ENCODE results near the gene MCTP1.

Gene MCTP1

GRCh38 chr5:94810877-94811276 lies 474.0 kb downstream of the MCTP1 start:
- DNase-seq (ENCODE audit: low spot score), result no peak

DNA sequence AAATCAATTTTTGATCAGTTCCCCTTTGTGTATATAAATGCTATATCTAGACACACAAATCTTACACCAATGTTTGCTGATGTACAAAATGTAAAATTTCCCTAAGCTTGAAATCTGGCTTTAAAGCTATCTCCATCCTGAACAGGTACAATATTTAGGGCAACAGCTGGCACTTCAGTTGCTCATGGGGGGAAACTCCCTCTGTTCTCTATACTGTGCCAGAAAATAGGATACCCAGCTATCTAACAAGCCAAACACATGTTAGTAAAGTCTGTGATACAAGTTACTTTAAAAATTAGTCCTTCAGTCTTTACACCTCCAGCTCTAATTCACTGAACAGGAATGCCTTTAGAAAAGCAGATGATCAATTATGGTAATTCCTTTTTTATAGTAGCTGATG lies 474.6 kb downstream of the MCTP1 start:
- DNase-seq (ENCODE audit: low spot score), result no peak

- DNase-seq (ENCODE audit: low spot score), result no peak
Observed at GRCh38 chr5:94808497-94808896, 476.4 kb downstream of the MCTP1 start.

GRCh38 chr5:94807985-94808384 lies 476.9 kb downstream of the MCTP1 start:
- no peak for DNase-seq (ENCODE audit: low spot score)

- no peak for DNase-seq (ENCODE audit: low spot score)
Observed at GRCh38 chr5:94802450-94802849, 482.4 kb downstream of the MCTP1 start.

DNA sequence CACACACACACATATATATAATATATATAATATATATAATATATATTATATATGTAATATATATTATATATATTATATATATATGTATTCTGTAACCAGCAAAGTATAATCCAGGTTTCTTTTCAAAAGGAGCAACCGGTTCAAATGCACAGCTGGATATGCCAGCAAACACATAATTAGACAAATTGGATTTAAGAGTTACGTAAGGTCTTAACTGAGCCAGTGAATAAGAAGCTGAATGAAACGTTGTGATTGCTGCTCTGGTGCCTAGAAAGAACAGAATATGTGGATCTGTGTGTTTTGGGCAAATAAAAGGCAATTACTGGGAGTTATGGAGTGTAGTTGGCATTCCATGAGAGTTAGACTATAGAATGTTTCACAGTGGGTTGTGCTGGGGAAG lies 488.3 kb downstream of the MCTP1 start:
- DNase-seq (ENCODE audit: low spot score), result no peak

DNA sequence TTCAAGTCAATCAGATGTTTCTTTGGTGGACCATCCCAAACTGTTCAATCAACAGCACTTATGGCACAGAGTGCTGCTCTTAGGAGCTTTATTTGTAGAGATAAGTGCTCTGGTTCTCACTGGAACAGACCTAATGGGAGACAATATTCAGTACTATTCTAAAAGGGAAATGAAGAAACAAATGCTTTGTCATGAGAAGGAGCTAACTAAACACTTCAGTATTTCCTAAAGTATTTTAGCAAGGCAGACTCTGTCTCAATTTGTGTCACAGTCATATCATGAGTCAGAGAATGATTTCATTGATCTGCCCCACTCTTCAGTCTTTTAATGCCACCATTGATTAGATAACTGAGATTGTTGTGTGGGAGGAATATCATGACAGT lies 491.1 kb downstream of the MCTP1 start:
- no peak for DNase-seq (ENCODE audit: low spot score)

GRCh38 chr5:94793113-94793815 lies 491.6 kb downstream of the MCTP1 start:
- DNase-seq (ENCODE audit: low spot score), result no peak

DNA sequence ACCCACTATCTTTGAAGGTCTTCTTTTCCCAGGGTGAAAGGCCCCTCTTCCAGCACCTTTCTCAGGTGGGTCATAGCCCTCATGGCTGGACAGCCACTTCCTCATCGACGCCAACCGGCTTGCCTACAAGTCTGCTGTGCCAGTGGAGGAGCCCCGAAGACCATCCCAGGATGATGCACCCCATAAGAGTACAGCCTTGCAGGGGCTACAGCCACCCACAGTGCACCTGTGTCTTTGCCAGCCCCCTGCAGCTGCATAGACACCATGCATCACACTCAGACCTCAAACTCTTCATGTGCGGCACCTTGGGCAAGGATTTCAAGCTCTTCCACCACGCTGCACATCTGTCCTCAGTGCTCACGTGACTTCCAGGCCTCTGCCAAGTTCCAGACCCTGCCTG lies 493.1 kb downstream of the MCTP1 start:
- DNase-seq (ENCODE audit: low spot score), result no peak

DNA sequence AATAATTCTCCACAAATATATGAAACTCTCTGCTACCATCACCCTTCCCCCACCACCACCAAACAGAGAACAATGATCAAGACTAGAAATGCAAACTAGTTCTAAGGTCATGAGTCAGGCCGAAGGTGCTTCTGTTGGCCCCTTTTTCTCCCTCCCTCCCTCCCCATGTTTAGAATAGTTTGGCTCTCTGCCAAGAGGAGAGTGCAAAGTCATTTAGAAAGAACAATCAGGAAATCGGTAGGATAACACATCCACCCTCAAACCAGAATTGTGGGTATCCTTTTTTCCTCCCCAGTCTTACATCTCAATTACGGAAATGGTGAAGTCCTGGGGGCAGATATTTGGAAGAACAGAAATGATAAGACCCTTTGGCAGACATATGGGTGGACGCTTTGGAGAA lies 496.4 kb downstream of the MCTP1 start:
- DNase-seq (ENCODE audit: low spot score), result no peak

DNA sequence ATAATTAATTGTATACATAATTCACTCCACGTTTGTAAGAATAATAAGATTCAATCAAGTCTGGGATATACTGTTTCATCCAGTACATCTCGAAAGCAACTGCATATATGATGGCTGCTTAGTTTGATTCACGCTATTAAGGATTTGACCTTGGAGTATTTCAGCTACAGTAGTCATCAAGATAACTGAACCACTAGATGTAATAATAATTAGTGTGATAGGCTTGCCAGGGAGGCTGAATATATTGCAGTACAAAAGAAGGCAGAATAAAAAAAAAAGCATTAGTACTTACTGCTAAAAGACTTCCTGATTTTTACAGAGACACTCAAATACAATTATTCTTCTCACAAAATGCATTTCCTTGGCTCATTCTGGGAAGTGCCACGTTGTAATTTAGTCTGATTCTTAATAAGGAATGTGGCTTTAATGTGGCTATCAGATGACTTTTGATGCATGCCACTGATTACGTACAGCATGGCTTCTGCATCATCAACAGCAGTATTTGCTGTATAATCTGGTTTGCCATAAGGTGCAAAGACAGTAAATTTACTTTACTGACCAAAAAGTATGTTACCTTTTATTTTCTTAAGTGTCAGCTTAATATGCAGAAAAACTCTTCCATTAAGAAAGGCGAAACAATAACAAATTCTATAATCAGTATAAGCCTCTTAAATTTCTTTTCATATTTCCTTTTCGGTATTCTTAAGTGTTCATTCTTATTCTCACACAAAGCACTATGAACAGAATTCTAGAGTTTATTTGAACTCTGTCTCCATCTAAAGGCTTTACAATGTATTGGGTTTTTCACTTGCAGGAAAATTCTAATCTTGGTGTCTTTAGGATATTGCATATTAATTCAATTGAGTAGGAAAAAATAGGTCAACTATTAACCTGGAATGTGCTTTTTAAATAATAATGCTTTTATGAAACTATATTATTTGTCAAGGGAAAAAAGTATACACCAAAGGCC lies 500.1 kb downstream of the MCTP1 start:
- no peak for DNase-seq (ENCODE audit: low spot score)

GRCh38 chr5:94782383-94782782 lies 502.5 kb downstream of the MCTP1 start:
- DNase-seq (ENCODE audit: low spot score), result no peak

DNA sequence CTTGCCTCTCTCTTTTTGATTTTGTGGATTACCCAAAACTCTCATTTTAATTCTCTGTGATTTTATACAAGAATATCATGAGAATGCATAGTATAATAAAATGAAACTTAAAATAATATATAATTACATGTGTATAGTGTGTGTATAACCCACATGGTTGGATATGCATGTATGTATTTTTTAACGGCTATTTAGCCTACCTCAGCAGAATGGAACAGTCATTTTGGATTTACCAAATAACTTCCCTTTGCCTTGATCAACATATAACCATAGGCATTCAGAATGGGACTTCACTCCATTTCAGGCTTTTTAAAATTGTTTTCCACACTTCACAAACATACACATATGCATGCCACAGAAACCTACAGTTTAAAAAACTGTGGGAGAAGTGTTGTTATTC lies 505.2 kb downstream of the MCTP1 start:
- DNase-seq (ENCODE audit: low spot score), result no peak

- DNase-seq (ENCODE audit: low spot score), result no peak
Observed at GRCh38 chr5:94778732-94779131, 506.2 kb downstream of the MCTP1 start.

GRCh38 chr5:94778299-94778698 lies 506.6 kb downstream of the MCTP1 start:
- no peak for DNase-seq (ENCODE audit: low spot score)

DNA sequence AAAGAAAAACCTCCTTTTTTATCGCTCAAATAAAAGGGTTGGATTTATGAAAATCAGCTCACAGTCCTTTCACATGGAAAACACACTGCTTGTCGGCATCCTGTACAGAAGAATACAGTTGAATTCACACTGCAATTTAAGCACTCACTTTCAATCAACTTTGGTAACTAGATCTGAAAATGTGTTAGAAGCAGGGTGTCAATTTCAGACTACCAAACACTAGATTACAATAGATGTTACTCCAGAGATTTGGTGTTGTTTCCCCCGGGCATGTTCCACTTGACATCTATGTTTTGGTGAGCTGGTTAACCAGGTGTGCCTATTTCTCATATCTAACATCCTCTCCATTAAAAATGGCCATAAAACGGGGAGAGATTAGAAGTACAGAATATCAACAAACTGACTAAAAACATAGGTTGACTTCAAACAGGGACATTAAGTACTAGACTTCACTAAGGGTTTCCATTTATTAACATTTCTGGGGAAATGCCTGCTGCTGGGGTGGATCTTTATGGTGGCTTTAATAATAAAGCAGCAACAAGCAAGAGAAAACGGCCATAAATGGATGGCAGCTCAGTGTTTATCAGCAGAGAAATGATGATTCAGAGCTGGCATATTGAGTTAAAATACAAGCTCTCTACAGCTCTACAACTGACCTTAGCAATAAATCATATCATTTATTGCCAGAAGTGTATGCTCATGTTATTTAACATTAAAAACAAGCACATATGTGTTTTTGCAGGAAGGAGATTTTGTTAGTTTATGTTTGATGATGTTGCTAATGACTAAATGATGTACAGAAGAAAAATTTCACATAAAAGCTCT lies 507.6 kb downstream of the MCTP1 start:
- no peak for DNase-seq (ENCODE audit: low spot score)

DNA sequence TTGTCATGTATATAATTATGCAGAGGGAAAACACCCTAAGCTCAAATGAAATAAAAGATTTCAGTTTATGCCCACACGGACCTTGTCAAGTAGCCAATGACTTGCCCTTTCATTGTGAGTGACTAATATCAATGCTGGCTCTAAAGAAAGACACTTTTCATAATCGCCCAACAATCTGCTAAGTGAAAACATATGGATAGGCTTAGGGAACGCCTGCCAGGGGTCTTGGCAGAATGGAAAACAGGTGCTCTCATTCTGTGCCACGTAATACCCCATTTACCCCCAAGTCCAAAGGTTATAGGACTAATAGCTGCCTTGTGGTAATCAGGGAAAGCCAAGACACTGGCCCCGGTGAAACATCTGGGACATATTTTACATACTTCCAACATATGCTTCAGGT lies 508.7 kb downstream of the MCTP1 start:
- no peak for DNase-seq (ENCODE audit: low spot score)

GRCh38 chr5:94775088-94775487 lies 509.8 kb downstream of the MCTP1 start:
- no peak for DNase-seq (ENCODE audit: low spot score)

DNA sequence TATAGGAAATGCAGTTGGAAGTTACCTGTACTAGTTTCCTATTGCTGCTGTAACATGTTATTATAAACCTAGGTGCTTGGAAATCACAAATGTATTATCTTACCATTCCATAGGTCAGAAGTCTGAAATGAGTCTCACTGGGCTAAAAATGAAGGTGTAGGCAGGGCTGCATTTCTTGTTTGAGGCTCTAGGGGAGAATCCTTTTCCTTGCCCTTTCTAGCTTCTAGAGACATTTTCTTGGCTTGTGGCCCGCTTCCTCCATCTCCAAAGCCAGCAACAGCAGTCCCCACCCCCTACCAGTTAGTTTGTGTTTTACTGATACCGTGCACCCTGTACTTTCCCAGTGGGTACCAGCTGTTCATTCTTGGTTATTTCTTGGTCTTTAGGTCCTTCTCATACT lies 513.2 kb downstream of the MCTP1 start:
- DNase-seq (ENCODE audit: low spot score), result no peak

DNA sequence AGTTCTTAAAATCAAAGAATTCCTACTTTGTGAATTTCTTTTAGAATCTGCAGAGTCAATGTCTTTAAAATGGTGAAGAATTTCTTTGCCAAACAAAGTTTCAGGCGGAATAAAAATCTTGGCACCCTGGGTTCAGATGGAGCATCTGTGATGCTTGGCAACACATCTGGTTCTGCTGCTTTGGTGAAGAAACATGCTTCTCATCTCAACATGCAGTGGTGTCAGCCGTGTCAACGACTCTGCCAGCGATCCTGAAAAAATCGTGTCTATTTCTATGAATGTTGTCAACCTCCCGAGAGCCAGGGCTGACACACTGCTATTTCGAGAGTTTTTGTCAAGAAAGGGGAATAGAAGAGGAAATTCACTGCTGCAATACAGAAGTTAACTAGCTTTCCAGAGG lies 514.9 kb downstream of the MCTP1 start:
- DNase-seq (ENCODE audit: low spot score), result no peak

GRCh38 chr5:94761786-94762185 lies 523.1 kb downstream of the MCTP1 start:
- no peak for DNase-seq (ENCODE audit: low spot score)

- DNase-seq (ENCODE audit: low spot score), result no peak
Observed at GRCh38 chr5:94761055-94761454, 523.8 kb downstream of the MCTP1 start.

DNA sequence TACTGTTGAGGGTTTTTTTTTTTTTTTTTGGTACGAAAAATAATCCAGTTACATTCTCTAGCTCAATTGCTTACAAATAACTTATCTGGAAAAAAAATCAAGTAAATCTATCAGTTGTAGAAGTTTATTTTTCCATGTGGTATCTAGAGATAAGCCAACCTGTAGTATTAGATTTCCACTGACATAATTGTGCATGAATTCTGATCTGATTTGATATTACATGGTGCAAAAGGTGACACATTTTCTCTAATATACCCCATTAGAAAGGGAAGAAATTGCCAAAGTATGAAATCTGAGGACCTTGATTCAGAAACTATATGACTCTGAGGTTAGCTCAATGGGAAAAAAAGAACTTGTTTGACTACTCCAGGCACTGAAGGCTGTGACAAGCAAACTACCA lies 524.9 kb downstream of the MCTP1 start:
- no peak for DNase-seq (ENCODE audit: low spot score)
